CD4-positive, alpha-beta T cell (primary cell): ENCODE measurements around the gene FAM25A. TPM values are rescaled to one million over a fixed set of nuclear protein-coding genes. Genes with fewer than 3 reads are reported as not detected.

ENCODE experiments used
- ATAC-seq: fragments of 200-7000 bp; cut with Tn5 transposase; one replicate; pipeline ENCODE4 v1.10.0; 2022; ENCODE audit warnings: mild to moderate bottlenecking; ENCODE audit not compliant: poor library complexity
- CTCF ChIA-PET: fragments of 350-600 bp; sonication (Branson Sonifier 250); formaldehyde crosslinking; loops from one replicate; lab custom pipeline; 2021; ENCODE audit warnings: antibody characterized with exemption, inconsistent platforms; lab: Charles Lee
- POLR2A ChIA-PET: fragments of 350-600 bp; sonication (Branson Sonifier 250); formaldehyde crosslinking; loops from one replicate; lab custom pipeline; 2021; ENCODE audit warnings: antibody characterized with exemption, inconsistent platforms; lab: Charles Lee
- DNase-seq, 14 experiments: peaks; one replicate each; pipeline ENCODE4 v3.0.0-alpha.2; 2013 to 2020; ENCODE audit warnings: mixed read lengths in 2 of 14
- H3K27ac ChIP-seq, 2 donors: one replicate each; pipeline versions ENCODE4 v1.5.1 to v1.7.0; 2013; ENCODE audit warnings: low read length in 2 of 2, low read depth in 1 of 2, mild to moderate bottlenecking in 1 of 2
- H3K27me3 ChIP-seq, 2 experiments: 1 replicate in 1 of 2; 2 replicates in 1 of 2; pipeline versions ENCODE4 v1.6.1 to v1.7.0; 2013; ENCODE audit warnings: low read length in 2 of 2, control low read depth in 1 of 2, mild to moderate bottlenecking in 1 of 2, moderate library complexity in 1 of 2; ENCODE audit not compliant: insufficient read depth in 2 of 2, control insufficient read depth in 1 of 2
- H3K36me3 ChIP-seq: one replicate; pipeline ENCODE4 v1.6.1; 2013; ENCODE audit warnings: low read length, control low read depth; ENCODE audit not compliant: insufficient read depth
- H3K4me1 ChIP-seq: one replicate; pipeline ENCODE4 v1.6.1; 2013; ENCODE audit warnings: low read length, control low read depth; ENCODE audit not compliant: insufficient read depth
- H3K4me3 ChIP-seq: one replicate; pipeline ENCODE4 v1.5.1; 2013; ENCODE audit warnings: mild to moderate bottlenecking, low read length, moderate library complexity
- H3K9me3 ChIP-seq, 2 experiments: 1 replicate in 1 of 2; 2 replicates in 1 of 2; pipeline versions ENCODE4 v1.6.1 to v1.7.0; 2013; ENCODE audit warnings: low read length in 2 of 2, mild to moderate bottlenecking in 2 of 2, control low read depth in 1 of 2, moderate library complexity in 1 of 2; ENCODE audit not compliant: control insufficient read depth in 1 of 2, insufficient read depth in 1 of 2
- H3K27ac Mint-ChIP-seq: one replicate; pipeline ENCODE4 v1.8.0; 2020; ENCODE audit warnings: mixed read lengths
- H3K27me3 Mint-ChIP-seq: one replicate; pipeline ENCODE4 v1.8.0; 2021; ENCODE audit warnings: mixed read lengths
- H3K36me3 Mint-ChIP-seq: one replicate; pipeline ENCODE4 v1.8.0; 2021; ENCODE audit warnings: low read depth, mixed read lengths
- H3K4me1 Mint-ChIP-seq: one replicate; pipeline ENCODE4 v1.8.0; 2021; ENCODE audit warnings: low read depth, mixed read lengths
- H3K4me3 Mint-ChIP-seq: one replicate; pipeline ENCODE4 v1.8.0; 2020; ENCODE audit warnings: mild to moderate bottlenecking, mixed read lengths
- H3K9me3 Mint-ChIP-seq: one replicate; pipeline ENCODE4 v1.8.0; 2020; ENCODE audit warnings: mixed read lengths
- CTCF ChIP-seq: fragments of 200-600 bp; IDR thresholded peaks from one replicate; pipeline ENCODE4 v1.8.0; 2022; ENCODE audit warnings: antibody characterized with exemption, mild to moderate bottlenecking
- intact Hi-C, 2 experiments: fragments of 100-400 bp; cut with DNase I in 1 of 2; cut with micrococcal nuclease in 1 of 2; formaldehyde crosslinking; loops; one replicate each; pipeline versions ENCODE4 v1.15.1 to v1.9.0; 2023 to 2025; cut with DNase I, micrococcal nuclease
- total RNA-seq, 174 experiments: library from RNA in 2 of 174; stranded (reverse) in 2 of 174; gene quantifications; one replicate each; pipeline ENCODE4 v1.2.3 and lab custom pipeline; 2021 to 2026

FAM25A gene
- total RNA-seq, 2 experiments from 2014 or later, result not detected

GRCh38 chr10:87059401-87059800, 39.3 kb downstream of the FAM25A start:
- Histone ChIP-seq H3K4me1 (no peaks in the 10 kb centered on the region), H3K27me3 (no peaks in the 10 kb centered on the region), H3K4me3 (no peak overlapping the region), H3K27ac (no peak overlapping the region), H3K9me3 (no peaks in the 10 kb centered on the region), H3K36me3 (peaks cover 84% of the 10 kb centered on the region)
- Mint-ChIP-seq H3K4me1 (no peaks in the 10 kb centered on the region), H3K36me3 (peaks cover 77% of the 10 kb centered on the region), H3K9me3 (no peaks in the 10 kb centered on the region), H3K4me3 (no peak overlapping the region), H3K27me3 (no peaks in the 10 kb centered on the region), H3K27ac (no peak overlapping the region)
- ChIA-PET CTCF (interaction anchor here (0.6 kb wide), 1 partner anchor 120 kb away, joined by 4 read pairs; no protein-coding TSS in a partner anchor), POLR2A (no interaction called here)
- DNase-seq (no peak), ATAC-seq (no peak)
- TF ChIP-seq CTCF, result no peak
- intact Hi-C loops, result no loop called here

GRCh38 chr10:87060280-87060928, 40.3 kb downstream of the FAM25A start:
- Histone ChIP-seq H3K4me3 (no peak overlapping the region), H3K27me3 (no peaks in the 10 kb centered on the region), H3K27ac (no peak overlapping the region), H3K9me3 (no peaks in the 10 kb centered on the region), H3K4me1 (no peaks in the 10 kb centered on the region), H3K36me3 (peaks cover 83% of the 10 kb centered on the region)
- peaks cover 87% of the 10 kb centered on the region for H3K36me3 Mint-ChIP-seq
- no peak for TF ChIP-seq CTCF
- H3K4me3 Mint-ChIP-seq, result no peak overlapping the region
- no peaks in the 10 kb centered on the region for H3K4me1 Mint-ChIP-seq
- intact Hi-C loops, result no loop called here
- ChIA-PET CTCF (interaction anchor here (0.6 kb wide), 1 partner anchor 121 kb away, joined by 4 read pairs; no protein-coding TSS in a partner anchor), POLR2A (no interaction called here)
- no peaks in the 10 kb centered on the region for H3K9me3 Mint-ChIP-seq
- H3K27me3 Mint-ChIP-seq, result no peaks in the 10 kb centered on the region
- DNase-seq (no peak), ATAC-seq (no peak)
- H3K27ac Mint-ChIP-seq, result no peak overlapping the region

DNA sequence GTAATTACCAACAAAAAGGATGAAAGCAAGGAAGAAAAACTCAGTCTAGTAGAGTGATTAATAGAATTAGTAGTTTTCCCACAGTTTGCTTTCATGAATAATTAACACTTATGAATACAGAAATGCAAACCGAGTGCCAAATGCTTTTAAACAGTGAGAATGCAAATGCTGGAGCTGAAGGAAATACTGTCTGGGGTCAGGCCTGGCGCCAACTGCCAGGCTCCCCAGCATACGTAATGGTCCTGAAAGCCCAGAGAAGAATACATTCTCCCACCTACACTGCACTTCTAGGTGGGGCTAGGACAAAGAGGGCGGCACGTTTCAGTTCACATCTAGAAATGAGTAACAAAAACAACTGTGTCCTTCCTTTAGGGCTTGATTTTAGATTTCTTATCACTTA, 44.6 kb downstream of the FAM25A start:
- H3K4me1 Mint-ChIP-seq, result no peaks in the 10 kb centered on the region
- H3K4me3 Mint-ChIP-seq, result no peak overlapping the region
- Histone ChIP-seq H3K36me3 (peaks cover 79% of the 10 kb centered on the region), H3K27ac (no peak overlapping the region), H3K9me3 (no peaks in the 10 kb centered on the region), H3K4me1 (no peaks in the 10 kb centered on the region), H3K4me3 (no peak overlapping the region), H3K27me3 (no peaks in the 10 kb centered on the region)
- no peaks in the 10 kb centered on the region for H3K27me3 Mint-ChIP-seq
- H3K36me3 Mint-ChIP-seq, result peaks cover 92% of the 10 kb centered on the region
- no peaks in the 10 kb centered on the region for H3K9me3 Mint-ChIP-seq
- no peak overlapping the region for H3K27ac Mint-ChIP-seq
- ChIA-PET CTCF (no interaction called here), POLR2A (no interaction called here)
- no peak for TF ChIP-seq CTCF
- intact Hi-C loops, result no loop called here
- ATAC-seq, result no peak
- DNase-seq, result no peak
